Measurements from ENCODE around the gene PRR5L. TPM values are rescaled to one million over a fixed set of nuclear protein-coding genes. Genes with fewer than 3 reads are reported as not detected.

The PRR5L gene
- total and polyA plus RNA-seq, 2 donors, result 4.1 to 5.9 TPM

DNA sequence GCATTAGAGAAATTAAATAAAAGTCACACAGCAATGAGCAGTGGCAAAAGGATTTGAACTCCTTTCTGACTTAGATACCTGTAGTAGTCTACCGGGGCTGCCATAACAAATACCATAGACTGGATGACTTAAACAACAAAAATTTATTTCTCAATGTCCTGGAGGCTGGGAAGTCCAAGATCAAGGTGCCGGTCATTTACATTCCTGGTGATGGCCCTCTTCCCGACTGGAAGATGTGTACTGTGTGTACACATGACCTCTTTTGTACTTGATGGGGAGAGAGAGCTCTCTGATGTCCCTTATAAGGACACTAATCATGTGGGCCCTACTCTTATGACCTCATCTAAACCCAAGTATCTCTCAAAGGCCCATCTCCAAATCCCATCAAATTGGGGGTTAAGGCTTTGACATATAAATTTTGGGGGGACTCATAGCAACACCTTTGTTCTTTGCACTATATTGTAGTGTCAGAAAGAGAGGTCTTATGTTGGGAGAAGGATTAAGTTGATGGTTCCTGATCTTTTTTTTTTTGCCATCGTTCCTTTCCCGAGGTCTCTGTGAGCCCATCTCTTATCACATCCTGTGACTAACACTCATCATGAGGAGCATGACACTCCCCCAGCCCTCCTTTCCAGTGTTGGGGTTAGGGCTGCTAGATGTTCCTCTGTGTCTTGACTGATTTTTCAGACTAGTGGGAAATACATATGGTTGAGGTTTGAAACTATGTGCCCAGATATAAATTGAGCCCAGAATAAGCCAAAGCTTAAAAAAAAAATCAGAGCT lies 109.7 kb downstream of the PRR5L start:
- Histone ChIP-seq H3K27ac (ENCODE audit: low read depth in 1 of 2, low read length in 1 of 2) (no peak overlapping the region), H3K9me3 (ENCODE audit: control insufficient read depth in 2 of 2, insufficient read depth in 1 of 2, low read length in 1 of 2) (no peaks in the 10 kb centered on the region), H3K36me3 (ENCODE audit: control insufficient read depth in 2 of 2, insufficient read depth in 2 of 2, low read length in 1 of 2) (peaks cover 0 to 2% of the 10 kb centered on the region in 2 donors), H3K4me3 (ENCODE audit: low read length in 2 of 2) (no peak overlapping the region), H3K27me3 (ENCODE audit: control insufficient read depth in 2 of 2, insufficient read depth in 1 of 2, low read length in 1 of 2) (no peaks in the 10 kb centered on the region), H3K4me1 (ENCODE audit: control insufficient read depth in 2 of 2, insufficient read depth in 2 of 2, low read length in 2 of 2) (peaks cover 13 to 38% of the 10 kb centered on the region in 2 donors)
- WGBS, result 82% methylated on average over 5 of the region's 5 CpGs
- DNase-seq (ENCODE audit: low read depth in 6 of 9, low spot score in 9 of 9), result no peak

DNA sequence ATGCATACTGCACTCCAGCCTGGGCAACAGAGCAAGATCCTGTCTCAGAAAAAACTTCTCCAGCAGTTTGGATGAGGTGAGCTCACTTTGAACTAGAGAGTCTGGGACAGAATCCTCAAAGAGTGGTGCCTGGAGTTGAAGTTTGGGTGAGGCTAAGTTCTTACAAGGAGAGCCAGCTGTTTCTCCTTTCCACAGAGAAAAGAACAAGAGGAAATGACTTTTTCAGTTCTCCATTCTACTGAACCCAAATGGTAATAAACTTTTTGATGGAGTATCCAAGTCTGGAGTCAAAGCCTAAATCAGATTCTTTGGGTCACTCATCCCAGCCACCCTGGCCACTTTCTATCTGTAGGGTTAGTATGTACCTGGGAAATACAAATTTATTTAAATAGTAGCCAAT lies 111.3 kb downstream of the PRR5L start:
- H3K4me3 ChIP-seq (ENCODE audit: low read length in 2 of 2), result no peak overlapping the region
- no peaks in the 10 kb centered on the region for H3K9me3 ChIP-seq (ENCODE audit: control insufficient read depth in 2 of 2, insufficient read depth in 1 of 2, low read length in 1 of 2)
- DNase-seq (ENCODE audit: low read depth in 6 of 9, low spot score in 9 of 9), result no peak
- H3K27ac ChIP-seq (ENCODE audit: low read depth in 1 of 2, low read length in 1 of 2), result no peak overlapping the region
- no peaks in the 10 kb centered on the region for H3K27me3 ChIP-seq (ENCODE audit: control insufficient read depth in 2 of 2, insufficient read depth in 1 of 2, low read length in 1 of 2)
- H3K4me1 ChIP-seq (ENCODE audit: control insufficient read depth in 2 of 2, insufficient read depth in 2 of 2, low read length in 2 of 2), result peaks cover 17 to 49% of the 10 kb centered on the region in 2 donors
- no peaks in the 10 kb centered on the region for H3K36me3 ChIP-seq (ENCODE audit: control insufficient read depth in 2 of 2, insufficient read depth in 2 of 2, low read length in 1 of 2)

GRCh38 chr11:36408498-36409136 lies 112.5 kb downstream of the PRR5L start:
- Histone ChIP-seq H3K4me3 (ENCODE audit: low read length in 2 of 2) (peak overlapping the region in 1 of 2 donors; percentile 15), H3K4me1 (ENCODE audit: control insufficient read depth in 2 of 2, insufficient read depth in 2 of 2, low read length in 2 of 2) (peaks cover 17 to 53% of the 10 kb centered on the region in 2 donors), H3K36me3 (ENCODE audit: control insufficient read depth in 2 of 2, insufficient read depth in 2 of 2, low read length in 1 of 2) (no peaks in the 10 kb centered on the region), H3K27ac (ENCODE audit: low read depth in 1 of 2, low read length in 1 of 2) (peak overlapping the region; percentile 53 to 64), H3K27me3 (ENCODE audit: control insufficient read depth in 2 of 2, insufficient read depth in 1 of 2, low read length in 1 of 2) (no peaks in the 10 kb centered on the region), H3K9me3 (ENCODE audit: control insufficient read depth in 2 of 2, insufficient read depth in 1 of 2, low read length in 1 of 2) (no peaks in the 10 kb centered on the region)
- DNase-seq (ENCODE audit: low read depth in 6 of 9, low spot score in 9 of 9), result no peak
- 22% methylated on average over 6 of the region's 6 CpGs for WGBS

DNA sequence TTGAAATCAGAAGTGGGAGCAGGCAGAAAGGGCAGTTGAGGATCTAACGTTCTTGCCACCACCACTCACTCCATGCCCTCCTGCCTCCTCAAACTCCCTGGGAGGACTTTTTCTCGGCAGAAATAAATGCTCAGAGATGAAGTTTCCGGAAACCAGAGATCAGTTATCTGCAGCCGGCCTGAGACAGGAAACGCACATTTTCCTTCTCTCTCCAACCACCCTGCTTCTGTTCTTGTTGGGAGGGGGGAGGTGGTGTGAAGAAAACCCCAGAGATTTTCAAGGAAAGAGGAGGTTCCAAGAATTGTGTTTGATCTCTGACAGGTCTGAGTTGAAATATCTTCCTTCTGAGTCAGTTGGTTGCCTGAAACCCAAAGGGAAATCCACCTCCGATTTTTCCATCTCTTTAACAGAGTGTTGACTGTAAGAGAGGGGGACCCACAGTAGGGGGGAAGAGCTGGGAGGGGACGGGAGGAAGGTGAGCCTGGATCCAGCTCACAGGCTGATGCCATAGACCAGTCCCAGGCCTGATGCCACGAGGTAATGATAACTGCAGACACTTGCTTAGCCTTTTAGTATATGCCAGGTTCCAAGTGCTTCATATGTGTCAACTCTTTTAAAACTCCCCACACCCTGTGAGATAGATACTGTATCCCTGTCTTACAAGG lies 113.2 kb downstream of the PRR5L start:
- H3K4me1 ChIP-seq (ENCODE audit: control insufficient read depth in 2 of 2, insufficient read depth in 2 of 2, low read length in 2 of 2), result peaks cover 17 to 53% of the 10 kb centered on the region in 2 donors
- H3K9me3 ChIP-seq (ENCODE audit: control insufficient read depth in 2 of 2, insufficient read depth in 1 of 2, low read length in 1 of 2), result no peaks in the 10 kb centered on the region
- no peaks in the 10 kb centered on the region for H3K27me3 ChIP-seq (ENCODE audit: control insufficient read depth in 2 of 2, insufficient read depth in 1 of 2, low read length in 1 of 2)
- peak overlapping the region in 1 of 2 donors; percentile 15 for H3K4me3 ChIP-seq (ENCODE audit: low read length in 2 of 2)
- H3K27ac ChIP-seq (ENCODE audit: low read depth in 1 of 2, low read length in 1 of 2), result peak overlapping the region; percentile 53 to 64
- peak in 5 of 9 donors; percentile 15 to 72 (median 47) for DNase-seq (ENCODE audit: low read depth in 6 of 9, low spot score in 9 of 9)
- 2% methylated on average over 8 of the region's 8 CpGs for WGBS
- no peaks in the 10 kb centered on the region for H3K36me3 ChIP-seq (ENCODE audit: control insufficient read depth in 2 of 2, insufficient read depth in 2 of 2, low read length in 1 of 2)

DNA sequence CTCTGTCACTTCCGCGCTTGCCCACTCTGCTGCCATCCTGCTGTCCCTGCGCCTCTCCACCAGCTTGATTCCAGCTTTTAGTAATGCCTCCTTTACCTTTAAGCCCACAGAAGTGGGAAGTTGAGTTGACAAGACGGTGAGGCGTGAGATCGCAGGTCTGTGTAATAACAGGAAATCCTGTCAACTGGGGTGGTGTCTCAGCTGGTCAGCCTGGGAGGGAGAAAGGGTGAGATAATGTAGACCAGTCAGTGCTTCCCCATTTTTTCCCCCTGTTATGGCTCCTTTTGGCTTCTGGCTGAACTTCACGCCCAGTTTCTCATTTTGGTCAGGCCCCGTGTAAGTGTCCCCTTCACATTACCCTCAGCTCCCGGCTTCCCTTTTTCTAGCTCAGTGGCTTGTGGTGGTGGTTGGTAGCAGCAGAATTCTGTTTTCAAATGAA lies 115.1 kb downstream of the PRR5L start:
- peak overlapping the region; percentile 32 to 42 for H3K27ac ChIP-seq (ENCODE audit: low read depth in 1 of 2, low read length in 1 of 2)
- H3K9me3 ChIP-seq (ENCODE audit: control insufficient read depth in 2 of 2, insufficient read depth in 1 of 2, low read length in 1 of 2), result no peaks in the 10 kb centered on the region
- 39% methylated on average over 9 of the region's 9 CpGs for WGBS
- peaks cover 17 to 53% of the 10 kb centered on the region in 2 donors for H3K4me1 ChIP-seq (ENCODE audit: control insufficient read depth in 2 of 2, insufficient read depth in 2 of 2, low read length in 2 of 2)
- DNase-seq (ENCODE audit: low read depth in 6 of 9, low spot score in 9 of 9), result peak in 1 of 9 donors; percentile 40
- H3K36me3 ChIP-seq (ENCODE audit: control insufficient read depth in 2 of 2, insufficient read depth in 2 of 2, low read length in 1 of 2), result no peaks in the 10 kb centered on the region
- H3K4me3 ChIP-seq (ENCODE audit: low read length in 2 of 2), result no peak overlapping the region
- no peaks in the 10 kb centered on the region for H3K27me3 ChIP-seq (ENCODE audit: control insufficient read depth in 2 of 2, insufficient read depth in 1 of 2, low read length in 1 of 2)

DNA sequence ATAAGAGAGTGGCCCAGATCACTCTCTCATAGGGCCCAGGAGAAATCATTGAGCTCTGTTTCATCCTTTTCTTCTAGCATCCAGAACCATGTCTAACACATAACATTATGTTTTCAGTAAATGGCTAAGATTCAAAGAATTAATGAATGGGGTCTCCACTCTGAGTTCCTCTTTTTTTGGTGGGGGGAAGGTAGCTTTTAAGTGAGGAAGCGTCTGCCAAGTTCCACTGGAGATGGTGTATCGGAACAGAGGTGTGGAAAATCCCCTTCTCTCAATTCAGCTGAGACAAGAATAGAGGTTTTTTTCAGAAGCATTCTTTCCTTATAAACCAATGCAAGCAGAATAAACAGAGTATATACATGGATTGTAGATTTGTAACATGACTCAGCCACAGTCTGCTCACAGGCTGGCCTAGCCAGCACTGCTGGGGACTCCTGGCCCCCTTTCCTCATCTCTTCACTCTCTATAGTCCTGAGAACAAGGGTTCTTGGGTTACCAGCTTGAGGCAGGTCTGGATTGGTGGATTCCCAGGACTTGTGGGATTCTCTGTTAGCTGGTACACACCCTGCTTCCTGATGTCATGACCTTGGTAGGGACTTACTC lies 116.8 kb downstream of the PRR5L start:
- Histone ChIP-seq H3K36me3 (ENCODE audit: control insufficient read depth in 2 of 2, insufficient read depth in 2 of 2, low read length in 1 of 2) (no peaks in the 10 kb centered on the region), H3K4me3 (ENCODE audit: low read length in 2 of 2) (no peak overlapping the region), H3K4me1 (ENCODE audit: control insufficient read depth in 2 of 2, insufficient read depth in 2 of 2, low read length in 2 of 2) (peaks cover 17 to 51% of the 10 kb centered on the region in 2 donors), H3K27me3 (ENCODE audit: control insufficient read depth in 2 of 2, insufficient read depth in 1 of 2, low read length in 1 of 2) (no peaks in the 10 kb centered on the region), H3K27ac (ENCODE audit: low read depth in 1 of 2, low read length in 1 of 2) (peak overlapping the region in 1 of 2 donors; percentile 51), H3K9me3 (ENCODE audit: control insufficient read depth in 2 of 2, insufficient read depth in 1 of 2, low read length in 1 of 2) (no peaks in the 10 kb centered on the region)
- 94% methylated on average over 2 of the region's 2 CpGs for WGBS
- no peak for DNase-seq (ENCODE audit: low read depth in 6 of 9, low spot score in 9 of 9)

DNA sequence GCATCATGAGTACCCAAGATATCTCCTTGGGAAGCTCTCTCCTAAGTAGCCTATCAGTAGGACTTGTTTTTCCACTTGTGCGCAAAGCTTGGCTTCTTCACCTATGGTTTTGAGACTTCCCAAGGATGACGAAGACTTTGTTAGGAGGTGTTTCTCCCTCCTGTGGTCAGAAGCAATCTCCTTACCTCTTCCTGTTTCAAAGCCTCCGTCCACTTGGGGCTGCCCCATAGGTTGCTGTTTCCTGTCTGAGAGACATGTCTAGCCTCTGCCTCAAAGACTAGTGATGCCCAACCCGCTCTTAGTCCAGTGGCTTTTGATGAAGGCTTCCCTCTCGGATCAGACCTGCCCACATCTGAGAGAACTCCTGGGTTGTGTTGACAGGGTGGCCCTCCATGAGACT lies 121.1 kb downstream of the PRR5L start:
- Histone ChIP-seq H3K36me3 (ENCODE audit: control insufficient read depth in 2 of 2, insufficient read depth in 2 of 2, low read length in 1 of 2) (no peaks in the 10 kb centered on the region), H3K4me1 (ENCODE audit: control insufficient read depth in 2 of 2, insufficient read depth in 2 of 2, low read length in 2 of 2) (peaks cover 0 to 26% of the 10 kb centered on the region in 2 donors), H3K27ac (ENCODE audit: low read depth in 1 of 2, low read length in 1 of 2) (no peak overlapping the region), H3K4me3 (ENCODE audit: low read length in 2 of 2) (no peak overlapping the region), H3K27me3 (ENCODE audit: control insufficient read depth in 2 of 2, insufficient read depth in 1 of 2, low read length in 1 of 2) (no peaks in the 10 kb centered on the region), H3K9me3 (ENCODE audit: control insufficient read depth in 2 of 2, insufficient read depth in 1 of 2, low read length in 1 of 2) (no peaks in the 10 kb centered on the region)
- DNase-seq (ENCODE audit: low read depth in 6 of 9, low spot score in 9 of 9), result no peak
- WGBS, result 80% methylated on average over 5 of the region's 5 CpGs

DNA sequence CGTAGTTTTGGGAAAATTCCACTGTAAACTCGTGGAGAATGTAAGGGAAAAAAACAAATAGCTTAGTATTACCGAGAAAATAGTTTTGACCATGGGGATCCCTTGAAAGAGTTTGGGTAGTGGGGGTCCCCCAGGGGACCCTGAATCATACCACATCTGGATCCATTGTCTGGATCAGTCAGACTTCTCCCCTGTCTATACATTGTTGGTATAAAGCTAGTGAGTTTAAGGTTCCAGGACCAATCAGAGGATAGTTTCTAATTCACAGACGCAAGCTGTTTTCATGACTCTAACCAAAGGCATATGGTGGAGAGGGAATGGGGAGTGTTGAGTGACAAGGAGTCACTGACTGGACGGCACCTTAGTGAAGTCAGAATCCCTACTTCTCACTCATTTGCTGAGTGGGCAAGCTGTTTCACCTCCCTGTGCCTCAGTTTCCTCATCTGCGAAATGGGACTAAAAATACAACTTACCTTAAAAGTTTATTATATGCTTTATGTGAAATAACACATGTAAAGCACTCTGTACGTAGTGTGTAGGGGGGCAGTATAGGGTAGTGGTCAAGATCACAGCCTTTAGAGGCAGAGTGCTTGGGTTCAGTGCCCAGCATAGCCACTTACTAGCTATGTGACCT lies 123.8 kb downstream of the PRR5L start:
- Histone ChIP-seq H3K27ac (ENCODE audit: low read depth in 1 of 2, low read length in 1 of 2) (no peak overlapping the region), H3K4me3 (ENCODE audit: low read length in 2 of 2) (no peak overlapping the region), H3K4me1 (ENCODE audit: control insufficient read depth in 2 of 2, insufficient read depth in 2 of 2, low read length in 2 of 2) (peaks cover 0 to 22% of the 10 kb centered on the region in 2 donors), H3K9me3 (ENCODE audit: control insufficient read depth in 2 of 2, insufficient read depth in 1 of 2, low read length in 1 of 2) (no peaks in the 10 kb centered on the region), H3K27me3 (ENCODE audit: control insufficient read depth in 2 of 2, insufficient read depth in 1 of 2, low read length in 1 of 2) (no peaks in the 10 kb centered on the region), H3K36me3 (ENCODE audit: control insufficient read depth in 2 of 2, insufficient read depth in 2 of 2, low read length in 1 of 2) (no peaks in the 10 kb centered on the region)
- 81% methylated on average over 7 of the region's 7 CpGs for WGBS
- no peak for DNase-seq (ENCODE audit: low read depth in 6 of 9, low spot score in 9 of 9)
